H1 (cell line): ENCODE data around the gene VPS50. TPM values are rescaled to one million over a fixed set of nuclear protein-coding genes. Genes with fewer than 3 reads are reported as not detected.

Source experiments
- CTCF ChIA-PET: fragments of 300-600 bp; sonication (Branson Sonifier 250); formaldehyde crosslinking; loops from one replicate; lab custom pipeline; 2021; ENCODE audit not compliant: partially characterized antibody; lab: Charles Lee
- POLR2A ChIA-PET: fragments of 300-600 bp; sonication (Branson Sonifier 250); formaldehyde crosslinking; loops from one replicate; lab custom pipeline; 2021; ENCODE audit warnings: inconsistent platforms; ENCODE audit not compliant: partially characterized antibody; lab: Charles Lee
- DNase-seq, 2 experiments: peaks; one replicate each; pipeline versions ENCODE4 v3.0.0 to v3.0.0-alpha.2; 2010 to 2022; ENCODE audit warnings: low spot score in 2 of 2, low read depth in 1 of 2, mixed read lengths in 1 of 2
- FAIRE-seq: peaks from 2 replicates; lab custom pipeline; 2011; peaks lifted over from hg19 to GRCh38; lab: Jason Lieb, UNC
- H2AFZ ChIP-seq: 2 replicates; pipeline ENCODE4 v1.8.1; 2012; ENCODE audit warnings: low read length, inconsistent platforms
- H2AK5ac ChIP-seq: 2 replicates; pipeline ENCODE4 v1.6.1; 2013; ENCODE audit warnings: low read depth, low read length
- H2BK120ac ChIP-seq: replicated peaks from 2 replicates; pipeline ENCODE3; 2013; ENCODE audit warnings: low read depth, low read length, inconsistent platforms
- H2BK12ac ChIP-seq: 2 replicates; pipeline ENCODE4 v1.6.1; 2013; ENCODE audit warnings: low read depth, low read length
- H2BK15ac ChIP-seq: 2 replicates; pipeline ENCODE4 v1.6.1; 2013; ENCODE audit warnings: low read length
- H2BK20ac ChIP-seq: 2 replicates; pipeline ENCODE4 v1.6.1; 2013; ENCODE audit warnings: low read length
- H2BK5ac ChIP-seq: 2 replicates; pipeline ENCODE4 v1.6.1; 2013; ENCODE audit warnings: low read depth, low read length
- H3K14ac ChIP-seq: 2 replicates; pipeline ENCODE4 v1.6.1; 2013; ENCODE audit warnings: inconsistent platforms; ENCODE audit not compliant: insufficient read length
- H3K18ac ChIP-seq: 2 replicates; pipeline ENCODE4 v1.6.1; 2013; ENCODE audit warnings: low read length; ENCODE audit errors: extremely low read depth
- H3K23ac ChIP-seq: 2 replicates; pipeline ENCODE4 v1.6.1; 2013; ENCODE audit warnings: inconsistent platforms; ENCODE audit not compliant: insufficient read length
- H3K23me2 ChIP-seq: 2 replicates; pipeline ENCODE4 v1.6.1; 2013; ENCODE audit warnings: low read depth, low read length
- H3K27ac ChIP-seq: 2 replicates; pipeline ENCODE4 v1.6.1; 2011; ENCODE audit warnings: low read depth, low read length, inconsistent platforms
- H3K27me3 ChIP-seq, 4 experiments: replicated peaks in 1 of 4; 1 replicate in 1 of 4; 2 replicates in 3 of 4; pipeline versions ENCODE4 v1.6.1 to v1.8.1; 2011 to 2013; ENCODE audit warnings: low read length in 3 of 4, mild to moderate bottlenecking in 3 of 4, inconsistent platforms in 2 of 4, mixed read lengths in 2 of 4, moderate library complexity in 1 of 4; ENCODE audit not compliant: control insufficient read depth in 3 of 4, insufficient read depth in 3 of 4; ENCODE audit errors: extremely low read depth in 1 of 4
- H3K36me3 ChIP-seq, 4 experiments: 2 replicates each; pipeline versions ENCODE4 v1.6.1 to v1.8.1; 2011 to 2013; ENCODE audit warnings: mild to moderate bottlenecking in 4 of 4, low read length in 3 of 4, moderate library complexity in 2 of 4, control low read depth in 1 of 4, inconsistent platforms in 1 of 4; ENCODE audit not compliant: insufficient read depth in 4 of 4, control insufficient read depth in 2 of 4
- H3K4ac ChIP-seq: replicated peaks from 2 replicates; pipeline ENCODE3; 2013; ENCODE audit warnings: low read length, low read depth, mixed read lengths, inconsistent platforms; ENCODE audit not compliant: insufficient read length
- H3K4me1 ChIP-seq, 4 experiments: replicated peaks in 1 of 4; 1 replicate in 1 of 4; 2 replicates in 3 of 4; pipeline versions ENCODE4 v1.6.1 to v1.8.1; 2011 to 2013; ENCODE audit warnings: low read length in 3 of 4, inconsistent platforms in 2 of 4, mixed read lengths in 1 of 4; ENCODE audit not compliant: insufficient read depth in 4 of 4, control insufficient read depth in 3 of 4
- H3K4me2 ChIP-seq, 2 experiments: 2 replicates each; pipeline versions ENCODE4 v1.6.1 to v1.8.1; 2011 to 2013; ENCODE audit warnings: low read depth in 2 of 2, low read length in 2 of 2, control low read depth in 1 of 2, inconsistent platforms in 1 of 2, mild to moderate bottlenecking in 1 of 2; ENCODE audit not compliant: insufficient read depth in 1 of 2
- H3K4me3 ChIP-seq, 4 experiments: fragments of 200-600, 300-600 bp in 1 of 4; sonication (generic), shearing (Covaris generic), sonication (Bioruptor Twin) in 1 of 4; 2 replicates each; pipeline versions ENCODE4 v1.5.1 to v1.8.1; 2011 to 2016; ENCODE audit warnings: low read length in 4 of 4, low read depth in 3 of 4, control low read depth in 2 of 4, inconsistent platforms in 2 of 4, mild to moderate bottlenecking in 2 of 4, mixed read lengths in 1 of 4, moderate library complexity in 1 of 4; ENCODE audit not compliant: insufficient read depth in 2 of 4; ENCODE audit errors: extremely low read depth in 1 of 4
- H3K56ac ChIP-seq: replicated peaks from 2 replicates; pipeline ENCODE3; 2013; ENCODE audit warnings: low read depth, mild to moderate bottlenecking, mixed read lengths, low read length, inconsistent platforms; ENCODE audit not compliant: insufficient read length
- H3K79me1 ChIP-seq: 2 replicates; pipeline ENCODE4 v1.6.1; 2013; ENCODE audit warnings: low read depth, low read length, control low read depth
- H3K79me2 ChIP-seq, 2 experiments: 2 replicates each; pipeline versions ENCODE4 v1.6.1 to v1.8.1; 2012 to 2013; ENCODE audit warnings: low read length in 2 of 2, mild to moderate bottlenecking in 2 of 2, inconsistent platforms in 1 of 2; ENCODE audit not compliant: insufficient read depth in 2 of 2, control insufficient read depth in 1 of 2
- H3K9ac ChIP-seq, 4 experiments: replicated peaks in 1 of 4; 1 replicate in 1 of 4; 2 replicates in 3 of 4; pipeline versions ENCODE4 v1.6.1 to v1.8.1; 2011 to 2013; ENCODE audit warnings: low read depth in 3 of 4, low read length in 3 of 4, control low read depth in 2 of 4, mild to moderate bottlenecking in 2 of 4, moderate library complexity in 2 of 4, inconsistent platforms in 1 of 4; ENCODE audit errors: extremely low read depth in 1 of 4
- H3K9me3 ChIP-seq, 2 experiments: 2 replicates each; pipeline versions ENCODE4 v1.6.1 to v1.8.1; 2012 to 2013; ENCODE audit warnings: mild to moderate bottlenecking in 2 of 2, moderate library complexity in 2 of 2, control low read depth in 1 of 2, inconsistent platforms in 1 of 2, low read depth in 1 of 2, low read length in 1 of 2, mixed read lengths in 1 of 2; ENCODE audit not compliant: insufficient read depth in 2 of 2
- H4K20me1 ChIP-seq, 2 experiments: replicated peaks in 1 of 2; 2 replicates each; pipeline versions ENCODE3 to v1.8.1; 2011 to 2013; ENCODE audit warnings: inconsistent platforms in 2 of 2, low read length in 2 of 2, mild to moderate bottlenecking in 1 of 2; ENCODE audit not compliant: insufficient read depth in 2 of 2, control insufficient read depth in 1 of 2
- H4K5ac ChIP-seq: 2 replicates; pipeline ENCODE4 v1.6.1; 2013; ENCODE audit warnings: low read length, low read depth, mixed read lengths, inconsistent platforms; ENCODE audit not compliant: insufficient read length
- H4K8ac ChIP-seq: 2 replicates; pipeline ENCODE4 v1.8.0; 2013; ENCODE audit warnings: mild to moderate bottlenecking, moderate library complexity, low read length, inconsistent platforms; ENCODE audit not compliant: insufficient read depth; ENCODE audit errors: extremely low read depth
- H4K91ac ChIP-seq: replicated peaks from 2 replicates; pipeline ENCODE3; 2013; ENCODE audit warnings: low read length, mixed read lengths, inconsistent platforms; ENCODE audit not compliant: insufficient read length
- ASH2L ChIP-seq: fragments of 200-600, 300-600 bp; sonication (generic); IDR thresholded peaks from one replicate; pipeline ENCODE4 v1.7.1; 2017; ENCODE audit warnings: low read length
- BRCA1 ChIP-seq: IDR thresholded peaks from 2 replicates; pipeline ENCODE4 v1.6.1; 2012; ENCODE audit warnings: low read depth, low read length, improper control_type of control experiment
- NRF1 ChIP-seq: IDR thresholded peaks from 2 replicates; pipeline ENCODE4 v1.6.1; 2011; ENCODE audit warnings: mild to moderate bottlenecking, low read depth, low read length, improper control_type of control experiment
- PHF8 ChIP-seq: fragments of 200-600 bp; sonication (generic); conservative IDR thresholded peaks from 2 replicates; pipeline ENCODE4 v1.7.1; 2012; ENCODE audit warnings: low read depth, mild to moderate bottlenecking, inconsistent platforms, low read length, moderate library complexity
- POLR2A ChIP-seq, 2 experiments: IDR thresholded peaks; 1 replicate in 1 of 2; 2 replicates in 1 of 2; pipeline ENCODE4 v1.6.1; 2011; ENCODE audit warnings: low read depth in 2 of 2, low read length in 2 of 2, mild to moderate bottlenecking in 2 of 2; ENCODE audit errors: control extremely low read depth in 1 of 2
- RAD21 ChIP-seq, 2 experiments: IDR thresholded peaks in 1 of 2; conservative IDR thresholded peaks in 1 of 2; 2 replicates each; pipeline ENCODE4 v1.6.1; 2011; ENCODE audit warnings: low read depth in 2 of 2, low read length in 2 of 2, improper control_type of control experiment in 1 of 2, inconsistent platforms in 1 of 2, mild to moderate bottlenecking in 1 of 2, moderate library complexity in 1 of 2
- SIN3A ChIP-seq, 2 experiments: IDR thresholded peaks in 1 of 2; conservative IDR thresholded peaks in 1 of 2; 2 replicates each; pipeline ENCODE4 v1.6.1; 2011 to 2012; ENCODE audit warnings: low read length in 2 of 2, improper control_type of control experiment in 1 of 2, low read depth in 1 of 2, mild to moderate bottlenecking in 1 of 2
- TCF12 ChIP-seq: IDR thresholded peaks from 2 replicates; pipeline ENCODE4 v1.6.1; 2011; ENCODE audit warnings: low read depth, mild to moderate bottlenecking, low read length
- WGBS, 2 experiments: shearing (Covaris generic) in 1 of 2; methylation state at CpG; one replicate each; pipeline versions ENCODE4 v1.1.6 to v1.1.7; 2013 to 2015; ENCODE audit warnings: low lambda C conversion rate in 2 of 2, mixed read lengths in 2 of 2, inconsistent platforms in 1 of 2, low coverage in 1 of 2, missing lambda C conversion rate in 1 of 2; ENCODE audit not compliant: insufficient replicate concordance in 2 of 2, insufficient coverage in 1 of 2, insufficient read length in 1 of 2; ENCODE audit errors: extremely low coverage in 1 of 2, missing lambda C conversion rate in 1 of 2; 5-methylcytosine and 5-hydroxymethylcytosine counted together
- polyA plus RNA-seq, 7 experiments: library from polyadenylated mRNA; depleted of rRNA in 3 of 7; stranded (reverse) in 5 of 7; unstranded in 2 of 7; fragments of >200 nt in 5 of 7; fragments of 200-250 nt in 2 of 7; gene quantifications; 1 replicate in 5 of 7; 2 replicates in 1 of 7; 4 replicates in 1 of 7; pipeline versions ENCODE4 v1.2.1 to v1.2.3, GENCODE V29; 2011 to 2013; ENCODE audit warnings: missing spikeins in 2 of 7, mixed read lengths in 2 of 7
- total RNA-seq: library from RNA; stranded (reverse); fragmentation: NEBNext Ultra II Directional; extraction: Animal tissue kit (Norgen Biotek cat#: 25700); gene quantifications from 2 replicates; pipeline ENCODE4 v1.2.1, GENCODE V29; 2021

VPS50 gene
- total and polyA plus RNA-seq, 2 of the 8 experiments (the other 6 are each of a cell fraction or from before 2014, with no cell fraction given), result 3.7 to 9.3 TPM

DNA sequence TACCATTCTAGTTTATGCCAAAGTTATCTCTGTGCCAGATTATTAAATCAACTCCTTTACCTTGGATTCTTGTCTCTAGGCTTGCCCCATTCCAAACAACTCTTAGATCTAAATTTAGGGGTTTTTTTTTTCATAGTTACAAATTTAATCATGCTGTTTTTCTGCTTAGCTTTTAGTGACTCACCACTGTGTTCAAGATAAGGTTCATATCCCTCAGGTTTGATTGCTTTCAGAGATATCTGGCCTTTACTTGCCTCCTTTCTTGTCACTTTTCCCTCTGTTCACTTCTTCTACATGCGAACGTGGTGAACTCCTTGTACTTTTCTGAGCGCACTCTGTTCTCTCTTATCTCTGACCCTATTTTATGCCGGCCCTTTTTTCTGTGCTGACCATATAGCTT, 78.2 kb downstream of the VPS50 start:
- Histone ChIP-seq H2BK15ac (no peak overlapping the region), H2AK5ac (no peak overlapping the region), H3K27me3 (no peaks in the 10 kb centered on the region), H2BK5ac (no peak overlapping the region), H4K91ac (no peak overlapping the region), H4K5ac (no peak overlapping the region), H3K4me3 (no peak overlapping the region), H2AFZ (no peak overlapping the region), H3K14ac (no peak overlapping the region), H3K27ac (no peak overlapping the region), H3K4me2 (no peak overlapping the region), H2BK12ac (no peak overlapping the region), H3K23ac (no peak overlapping the region), H3K9ac (no peak overlapping the region), H3K18ac (no peak overlapping the region), H4K20me1 (no peaks in the 10 kb centered on the region), H3K4ac (no peak overlapping the region), H2BK120ac (no peak overlapping the region), H2BK20ac (no peak overlapping the region), H4K8ac (no peak overlapping the region), H3K36me3 (no peaks in the 10 kb centered on the region), H3K23me2 (no peaks in the 10 kb centered on the region), H3K4me1 (no peaks in the 10 kb centered on the region), H3K56ac (no peak overlapping the region), H3K79me1 (no peaks in the 10 kb centered on the region), H3K9me3 (no peaks in the 10 kb centered on the region), H3K79me2 (no peaks in the 10 kb centered on the region)
- CTCF ChIA-PET, result interaction anchor here (1.1 kb wide), 1 partner anchor 9 kb away, joined by 3 read pairs; no protein-coding TSS in a partner anchor
- WGBS, 2 experiments, result 95% methylated on average over 4 of the region's 4 CpGs; no CpG with 5 or more reads in 1 of the 2 experiments
- DNase-seq (no peak), FAIRE-seq (no peak)
- POLR2A ChIA-PET, result no interaction called here
- TF ChIP-seq NRF1, result no peak
- no peak for TF ChIP-seq TCF12
- no peak for TF ChIP-seq BRCA1
- no peak for TF ChIP-seq ASH2L
- TF ChIP-seq POLR2A (IDR thresholded peaks at IDR 0.05; ENCODE audit: control extremely low read depth in 1 of 2, low read depth in 2 of 2, low read length in 2 of 2), result no peak
- no peak for TF ChIP-seq SIN3A (conservative IDR thresholded peaks at IDR 0.05 in 1 of 2, IDR thresholded peaks at IDR 0.05 in 1 of 2; ENCODE audit: low read depth in 1 of 2, low read length in 2 of 2)
- no peak for TF ChIP-seq PHF8
- TF ChIP-seq RAD21 (IDR thresholded peaks at IDR 0.05 in 1 of 2, conservative IDR thresholded peaks at IDR 0.05 in 1 of 2; ENCODE audit: low read depth in 2 of 2, low read length in 2 of 2), result no peak
